ENCODE measurements around the gene HOXD3. TPM values are rescaled to one million over a fixed set of nuclear protein-coding genes. Genes with fewer than 3 reads are reported as not detected.

HOXD3 gene
- total and polyA plus RNA-seq, 12 donors, result 2.0 to 41.3 (median 10.6) TPM

- DNase-seq, result peak in 6 of 7 donors; percentile 46 to 59 (median 51)
- no peaks in the 10 kb centered on the region for H3K9me3 ChIP-seq (replicated peaks in 1 of 3)
- H3K27ac ChIP-seq, result peak within 1 kb of the TSS in 2 of 5 donors; percentile 11 to 14
- WGBS, 4 donors, result 0 to 2% (median 1%) methylated on average over 18 to 68 of the region's 68 CpGs
- peaks cover 11% of the 10 kb centered on the region for H3K27me3 ChIP-seq
- no peaks in the 10 kb centered on the region for H3K36me3 ChIP-seq (replicated peaks in 1 of 2)
- peaks cover 10 to 16% of the 10 kb centered on the region in 2 donors for H3K4me1 ChIP-seq (replicated peaks in 1 of 2)
- no peak for TF ChIP-seq CTCF (IDR thresholded peaks at IDR 0.05)
- TF ChIP-seq POLR2A (IDR thresholded peaks at IDR 0.05), result peak in 1 of 2 donors; percentile 35
- H3K4me3 ChIP-seq, result peak within 1 kb of the TSS; percentile 6 to 78 (median 51)
- intact Hi-C loops (cut with DNase I), result no loop called here
Measured at GRCh38 chr2:176187899-176188773, 31.0 kb downstream of the HOXD3 start, which contains the start of gene HOXD1. Gene HOXD1 (plus strand): TSS chr2:176188668. CDS start chr2:176188802, 134 bp downstream.

GRCh38 chr2:176188774-176189680 is 31.9 kb downstream of the HOXD3 start:
- Histone ChIP-seq H3K27me3 (peaks cover 17% of the 10 kb centered on the region), H3K27ac (peak overlapping the region in 1 of 5 donors; percentile 11), H3K4me3 (peak overlapping the region in 3 of 4 donors; percentile 6 to 78 (median 36)), H3K4me1 (replicated peaks in 1 of 2) (peaks cover 10 to 16% of the 10 kb centered on the region in 2 donors), H3K9me3 (replicated peaks in 1 of 3) (no peaks in the 10 kb centered on the region), H3K36me3 (replicated peaks in 1 of 2) (no peaks in the 10 kb centered on the region)
- DNase-seq, result peak in 1 of 7 donors; percentile 18
- 6 to 11% (median 7%) methylated on average over 41 to 98 of the region's 98 CpGs for WGBS, 4 donors
- intact Hi-C loops (cut with DNase I), result no loop called here
- TF ChIP-seq POLR2A (IDR thresholded peaks at IDR 0.05), result no peak
- TF ChIP-seq CTCF (IDR thresholded peaks at IDR 0.05), result no peak

GRCh38 chr2:176189681-176190641 is 32.9 kb downstream of the HOXD3 start:
- intact Hi-C loops (cut with DNase I), result no loop called here
- peaks cover 17% of the 10 kb centered on the region for H3K27me3 ChIP-seq
- H3K4me3 ChIP-seq, result peak overlapping the region in 1 of 4 donors; percentile 78
- no peak for DNase-seq
- no peaks in the 10 kb centered on the region for H3K36me3 ChIP-seq (replicated peaks in 1 of 2)
- no peaks in the 10 kb centered on the region for H3K9me3 ChIP-seq (replicated peaks in 1 of 3)
- peaks cover 10 to 16% of the 10 kb centered on the region in 2 donors for H3K4me1 ChIP-seq (replicated peaks in 1 of 2)
- no peak overlapping the region for H3K27ac ChIP-seq
- 47 to 60% (median 53%) methylated on average over 28 of the region's 28 CpGs for WGBS, 4 donors
- TF ChIP-seq POLR2A (IDR thresholded peaks at IDR 0.05) (no peak), CTCF (IDR thresholded peaks at IDR 0.05) (no peak)
